HG03103 (cell line): ENCODE data around the gene CNTLN.
"Not testable (repeated sequence)": the region's sequence is repeated elsewhere in the genome, so short reads cannot be mapped to it uniquely, and the experiment has no call there.

Experiments
- ATAC-seq: cut with Tn5 transposase; IDR thresholded peaks from one replicate; pipeline ENCODE4 v1.9.1; 2021; ENCODE audit warnings: low read depth; ENCODE audit not compliant: unreplicated experiment

CNTLN gene

GRCh38 chr9:17486396-17486795 is 351.6 kb downstream of the CNTLN start:
- no peak for ATAC-seq

GRCh38 chr9:17487467-17487866 is 352.6 kb downstream of the CNTLN start:
- no peak for ATAC-seq

GRCh38 chr9:17488662-17489061 is 353.8 kb downstream of the CNTLN start:
- ATAC-seq, result no peak

- ATAC-seq, result no peak
Observed at GRCh38 chr9:17490110-17490509, 355.3 kb downstream of the CNTLN start.

GRCh38 chr9:17491780-17492179 is 356.9 kb downstream of the CNTLN start:
- ATAC-seq, result no peak

- ATAC-seq, result no peak
Observed at GRCh38 chr9:17503196-17503595, 368.4 kb downstream of the CNTLN start.

- ATAC-seq, result no peak
Observed at GRCh38 chr9:17509151-17509550, 374.3 kb downstream of the CNTLN start.

GRCh38 chr9:17509701-17510100 is 374.9 kb downstream of the CNTLN start:
- no peak for ATAC-seq

- no peak for ATAC-seq
Observed at GRCh38 chr9:17519761-17520160, 384.9 kb downstream of the CNTLN start.

GRCh38 chr9:17520268-17521064 is 385.6 kb downstream of the CNTLN start:
- no peak for ATAC-seq

GRCh38 chr9:17521100-17521855 is 386.4 kb downstream of the CNTLN start:
- ATAC-seq, result no peak

- not testable (repeated sequence) for ATAC-seq
Observed at GRCh38 chr9:17526726-17527125, 391.9 kb downstream of the CNTLN start.

GRCh38 chr9:17528859-17529258 is 394.0 kb downstream of the CNTLN start:
- ATAC-seq, result no peak

- ATAC-seq, result peak; percentile 87
Observed at GRCh38 chr9:17531642-17532254, 396.9 kb downstream of the CNTLN start.

- ATAC-seq, result no peak
Observed at GRCh38 chr9:17532461-17532860, 397.6 kb downstream of the CNTLN start.

- no peak for ATAC-seq
Observed at GRCh38 chr9:17535176-17535575, 400.3 kb downstream of the CNTLN start.

- no peak for ATAC-seq
Observed at GRCh38 chr9:17536027-17536426, 401.2 kb downstream of the CNTLN start.

GRCh38 chr9:17551023-17551422 is 416.2 kb downstream of the CNTLN start:
- no peak for ATAC-seq
